ENCODE data around the gene CLSTN2. TPM values are rescaled to one million over a fixed set of nuclear protein-coding genes. Genes with fewer than 3 reads are reported as not detected.

Gene CLSTN2
- total RNA-seq, 1 experiment from 2014 or later, result 0.02 TPM

DNA sequence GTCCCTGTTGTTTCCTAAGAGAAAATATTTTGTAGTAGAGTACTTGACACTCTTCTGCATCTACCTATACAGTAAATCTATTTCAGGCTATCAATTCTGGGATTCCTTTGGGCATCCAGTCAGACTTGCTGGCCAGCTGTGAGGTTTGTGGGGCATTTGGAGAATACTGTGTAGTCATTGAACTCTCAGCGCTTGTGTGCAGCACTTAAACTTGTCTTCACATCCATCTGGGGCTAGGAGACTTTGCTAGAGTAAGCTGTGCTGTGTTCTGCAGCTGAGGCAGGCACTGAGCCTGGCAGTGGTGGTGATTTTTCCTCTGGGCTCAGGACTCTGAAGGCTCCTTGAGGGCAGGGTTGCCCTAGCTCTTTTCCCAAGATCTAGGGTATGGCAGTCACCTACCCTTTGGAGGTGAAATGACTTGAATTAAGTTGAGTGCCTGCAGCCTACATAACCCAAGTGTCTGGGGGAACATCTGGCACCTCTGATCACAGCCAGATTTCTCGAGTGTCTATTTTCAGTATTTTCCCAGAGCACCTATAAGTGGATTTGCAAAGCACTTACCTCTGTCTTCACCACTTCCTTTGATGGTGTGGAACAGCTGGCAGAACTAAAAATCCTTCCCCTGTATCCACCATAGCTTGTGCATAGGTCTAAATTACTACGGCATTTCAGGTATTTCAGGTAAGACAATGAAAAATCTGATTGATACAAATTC, 19.3 kb downstream of the CLSTN2 start:
- Histone ChIP-seq H3K79me2 (ENCODE audit: insufficient read depth, low read length) (no peaks in the 10 kb centered on the region), H3K4me2 (ENCODE audit: low read length) (no peak overlapping the region), H3K9me2 (ENCODE audit: insufficient read depth) (no peaks in the 10 kb centered on the region), H4K20me1 (ENCODE audit: insufficient read depth) (no peaks in the 10 kb centered on the region), H3K27ac (ENCODE audit: low read depth, low read length) (no peak overlapping the region), H3K4me1 (ENCODE audit: control insufficient read depth in 1 of 2, insufficient read depth in 2 of 2, low read length in 2 of 2) (no peaks in the 10 kb centered on the region; a peak in 1 of 4 replicates), H3K4me3 (replicated peaks in 1 of 2; ENCODE audit: low read depth in 1 of 2, low read length in 2 of 2) (no peak overlapping the region), H3K9ac (ENCODE audit: low read length) (no peak overlapping the region), H3K27me3 (ENCODE audit: insufficient read depth, low read length) (peaks cover 82% of the 10 kb centered on the region), H2AFZ (ENCODE audit: low read depth, low read length, poor library complexity, severe bottlenecking) (no peak overlapping the region), H3K36me3 (ENCODE audit: control insufficient read depth in 1 of 2, insufficient read depth in 2 of 2, low read length in 2 of 2) (no peaks in the 10 kb centered on the region), H3K9me3 (ENCODE audit: control insufficient read depth in 1 of 2, insufficient read depth in 1 of 2, low read depth in 1 of 2, low read length in 2 of 2) (no peaks in the 10 kb centered on the region)
- ATAC-seq (no peak), DNase-seq (ENCODE audit: low read depth, low spot score) (no peak)
- no peak for TF ChIP-seq ELF1 (IDR thresholded peaks at IDR 0.05; ENCODE audit: borderline replicate concordance, low read depth)
- TF ChIP-seq, protein P1, sequence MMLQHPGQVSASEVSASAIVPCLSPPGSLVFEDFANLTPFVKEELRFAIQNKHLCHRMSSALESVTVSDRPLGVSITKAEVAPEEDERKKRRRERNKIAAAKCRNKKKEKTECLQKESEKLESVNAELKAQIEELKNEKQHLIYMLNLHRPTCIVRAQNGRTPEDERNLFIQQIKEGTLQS (IDR thresholded peaks at IDR 0.05), result no peak
- no peak for TF ChIP-seq CEBPB (IDR thresholded peaks at IDR 0.05; ENCODE audit: low read depth)
- no peak for TF ChIP-seq EZH2 (IDR thresholded peaks at IDR 0.05)
- no peak for TF ChIP-seq JUND (IDR thresholded peaks at IDR 0.05)
- TF ChIP-seq EGR1 (IDR thresholded peaks at IDR 0.05; ENCODE audit: low read depth), result no peak
- TF ChIP-seq RAD21 (IDR thresholded peaks at IDR 0.05; ENCODE audit: low read depth), result no peak
- TF ChIP-seq POLR2A (IDR thresholded peaks at IDR 0.05; ENCODE audit: borderline replicate concordance, extremely low read depth, insufficient read depth, insufficient read length), result no peak
- TF ChIP-seq SP1 (IDR thresholded peaks at IDR 0.05; ENCODE audit: low read depth), result no peak
- TF ChIP-seq, protein P2, sequence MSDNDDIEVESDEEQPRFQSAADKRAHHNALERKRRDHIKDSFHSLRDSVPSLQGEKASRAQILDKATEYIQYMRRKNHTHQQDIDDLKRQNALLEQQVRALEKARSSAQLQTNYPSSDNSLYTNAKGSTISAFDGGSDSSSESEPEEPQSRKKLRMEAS (IDR thresholded peaks at IDR 0.05), result no peak
- TF ChIP-seq CBX3 (IDR thresholded peaks at IDR 0.05; ENCODE audit: low read depth), result no peak
- TF ChIP-seq POLR2AphosphoS5 (IDR thresholded peaks at IDR 0.05; ENCODE audit: low read depth, low read length), result no peak
- TF ChIP-seq, protein P3, sequence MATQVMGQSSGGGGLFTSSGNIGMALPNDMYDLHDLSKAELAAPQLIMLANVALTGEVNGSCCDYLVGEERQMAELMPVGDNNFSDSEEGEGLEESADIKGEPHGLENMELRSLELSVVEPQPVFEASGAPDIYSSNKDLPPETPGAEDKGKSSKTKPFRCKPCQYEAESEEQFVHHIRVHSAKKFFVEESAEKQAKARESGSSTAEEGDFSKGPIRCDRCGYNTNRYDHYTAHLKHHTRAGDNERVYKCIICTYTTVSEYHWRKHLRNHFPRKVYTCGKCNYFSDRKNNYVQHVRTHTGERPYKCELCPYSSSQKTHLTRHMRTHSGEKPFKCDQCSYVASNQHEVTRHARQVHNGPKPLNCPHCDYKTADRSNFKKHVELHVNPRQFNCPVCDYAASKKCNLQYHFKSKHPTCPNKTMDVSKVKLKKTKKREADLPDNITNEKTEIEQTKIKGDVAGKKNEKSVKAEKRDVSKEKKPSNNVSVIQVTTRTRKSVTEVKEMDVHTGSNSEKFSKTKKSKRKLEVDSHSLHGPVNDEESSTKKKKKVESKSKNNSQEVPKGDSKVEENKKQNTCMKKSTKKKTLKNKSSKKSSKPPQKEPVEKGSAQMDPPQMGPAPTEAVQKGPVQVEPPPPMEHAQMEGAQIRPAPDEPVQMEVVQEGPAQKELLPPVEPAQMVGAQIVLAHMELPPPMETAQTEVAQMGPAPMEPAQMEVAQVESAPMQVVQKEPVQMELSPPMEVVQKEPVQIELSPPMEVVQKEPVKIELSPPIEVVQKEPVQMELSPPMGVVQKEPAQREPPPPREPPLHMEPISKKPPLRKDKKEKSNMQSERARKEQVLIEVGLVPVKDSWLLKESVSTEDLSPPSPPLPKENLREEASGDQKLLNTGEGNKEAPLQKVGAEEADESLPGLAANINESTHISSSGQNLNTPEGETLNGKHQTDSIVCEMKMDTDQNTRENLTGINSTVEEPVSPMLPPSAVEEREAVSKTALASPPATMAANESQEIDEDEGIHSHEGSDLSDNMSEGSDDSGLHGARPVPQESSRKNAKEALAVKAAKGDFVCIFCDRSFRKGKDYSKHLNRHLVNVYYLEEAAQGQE (IDR thresholded peaks at IDR 0.05; ENCODE audit: low read depth), result no peak
- ChIA-PET RAD21 (ENCODE audit: low non-redundant PET in 1 of 2, low total read pairs in 2 of 2, uncharacterized antibody in 2 of 2, unreplicated experiment in 2 of 2) (no interaction called here), POLR2A (no interaction called here), CTCF (interaction anchor here (0.6 kb wide), 1 partner anchor 17 kb away, joined by 3 read pairs; no protein-coding TSS in a partner anchor)
- intact Hi-C loops (cut with micrococcal nuclease), result no loop called here
- BruUV-seq (replicated peaks), result no TSS peak

All from HCT116 (cell line).